ENCODE results near the gene PRKCQ.

Gene PRKCQ

GRCh38 chr10:6570893-6571292 lies 9.2 kb downstream of the PRKCQ start:
- no peak for TF ChIP-seq TARDBP (IDR thresholded peaks at IDR 0.05)
- TF ChIP-seq BHLHE40 (IDR thresholded peaks at IDR 0.05; ENCODE audit: borderline replicate concordance) = no peak
- TF ChIP-seq NFRKB (IDR thresholded peaks at IDR 0.05) = no peak
- no peak for TF ChIP-seq ZNF384 (IDR thresholded peaks at IDR 0.05)
- no peak for TF ChIP-seq ELF4 (IDR thresholded peaks at IDR 0.05)
- no peak for TF ChIP-seq SUZ12 (IDR thresholded peaks at IDR 0.05)
- TF ChIP-seq L3MBTL2 (conservative IDR thresholded peaks at IDR 0.05) = no peak
- no peak for TF ChIP-seq FOXM1 (IDR thresholded peaks at IDR 0.05; ENCODE audit: borderline replicate concordance)
- TF ChIP-seq PKNOX1 (IDR thresholded peaks at IDR 0.05) = no peak
- no peak for TF ChIP-seq HDGF (IDR thresholded peaks at IDR 0.05; ENCODE audit: borderline replicate concordance)
- TF ChIP-seq FOXA1 (IDR thresholded peaks at IDR 0.05) = no peak
- TF ChIP-seq LEF1 (IDR thresholded peaks at IDR 0.05; ENCODE audit: borderline replicate concordance) = no peak
- no peak for TF ChIP-seq CTBP1 (IDR thresholded peaks at IDR 0.05; ENCODE audit: borderline replicate concordance)
- no peak for TF ChIP-seq SP1 (IDR thresholded peaks at IDR 0.05)
- no peak for TF ChIP-seq FOXK2 (IDR thresholded peaks at IDR 0.05)
- no peak for TF ChIP-seq ARNT (IDR thresholded peaks at IDR 0.05)
- no peak for DNase-seq (ENCODE audit: extremely low spot score)
- CTCF ChIA-PET = interaction anchor here (0.6 kb wide), 1 partner anchor 25 kb away, joined by 5 read pairs; no protein-coding TSS in a partner anchor
- POLR2A ChIA-PET = interaction anchor here (1.3 kb wide), 1 partner anchor 10 kb away, joined by 4 read pairs; no protein-coding TSS in a partner anchor

GRCh38 chr10:6569259-6569658 lies 10.8 kb downstream of the PRKCQ start:
- TF ChIP-seq FOXA1 (IDR thresholded peaks at IDR 0.05) (no peak), L3MBTL2 (conservative IDR thresholded peaks at IDR 0.05) (no peak), ARNT (IDR thresholded peaks at IDR 0.05) (no peak), BHLHE40 (IDR thresholded peaks at IDR 0.05; ENCODE audit: borderline replicate concordance) (no peak), ZNF384 (IDR thresholded peaks at IDR 0.05) (no peak), HDGF (IDR thresholded peaks at IDR 0.05; ENCODE audit: borderline replicate concordance) (no peak), CTBP1 (IDR thresholded peaks at IDR 0.05; ENCODE audit: borderline replicate concordance) (no peak)
- ChIA-PET POLR2A (no interaction called here), CTCF (interaction anchor here (0.6 kb wide), 1 partner anchor 123 kb away, joined by 3 read pairs; no protein-coding TSS in a partner anchor)
- no peak for DNase-seq (ENCODE audit: extremely low spot score)

- ChIA-PET POLR2A (no interaction called here), CTCF (no interaction called here)
- no peak for DNase-seq (ENCODE audit: extremely low spot score)
- TF ChIP-seq BHLHE40 (IDR thresholded peaks at IDR 0.05; ENCODE audit: borderline replicate concordance) (no peak), LEF1 (IDR thresholded peaks at IDR 0.05; ENCODE audit: borderline replicate concordance) (no peak), FOXM1 (IDR thresholded peaks at IDR 0.05; ENCODE audit: borderline replicate concordance) (no peak), NFRKB (IDR thresholded peaks at IDR 0.05) (no peak), HDGF (IDR thresholded peaks at IDR 0.05; ENCODE audit: borderline replicate concordance) (no peak)
Measured at GRCh38 chr10:6567884-6568283, 12.2 kb downstream of the PRKCQ start.

GRCh38 chr10:6567203-6567703 lies 12.8 kb downstream of the PRKCQ start:
- no peak for TF ChIP-seq CTBP1 (IDR thresholded peaks at IDR 0.05; ENCODE audit: borderline replicate concordance)
- TF ChIP-seq LEF1 (IDR thresholded peaks at IDR 0.05; ENCODE audit: borderline replicate concordance) = no peak
- TF ChIP-seq ARNT (IDR thresholded peaks at IDR 0.05) = no peak
- TF ChIP-seq ELF4 (IDR thresholded peaks at IDR 0.05) = no peak
- no peak for TF ChIP-seq FOXM1 (IDR thresholded peaks at IDR 0.05; ENCODE audit: borderline replicate concordance)
- TF ChIP-seq L3MBTL2 (conservative IDR thresholded peaks at IDR 0.05) = no peak
- no peak for TF ChIP-seq BHLHE40 (IDR thresholded peaks at IDR 0.05; ENCODE audit: borderline replicate concordance)
- no peak for TF ChIP-seq TARDBP (IDR thresholded peaks at IDR 0.05)
- TF ChIP-seq FOXK2 (IDR thresholded peaks at IDR 0.05) = no peak
- no peak for TF ChIP-seq HDGF (IDR thresholded peaks at IDR 0.05; ENCODE audit: borderline replicate concordance)
- no peak for TF ChIP-seq ZNF384 (IDR thresholded peaks at IDR 0.05)
- no peak for TF ChIP-seq PKNOX1 (IDR thresholded peaks at IDR 0.05)
- TF ChIP-seq FOXA1 (IDR thresholded peaks at IDR 0.05) = no peak
- TF ChIP-seq NFRKB (IDR thresholded peaks at IDR 0.05) = no peak
- DNase-seq (ENCODE audit: extremely low spot score) = no peak
- ChIA-PET POLR2A (interaction anchor here (1.0 kb wide), 1 partner anchor 13 kb away, joined by 3 read pairs; no protein-coding TSS in a partner anchor), CTCF (no interaction called here)

- ChIA-PET POLR2A (no interaction called here), CTCF (no interaction called here)
- TF ChIP-seq ELF4 (IDR thresholded peaks at IDR 0.05) = no peak
- no peak for TF ChIP-seq BHLHE40 (IDR thresholded peaks at IDR 0.05; ENCODE audit: borderline replicate concordance)
- no peak for TF ChIP-seq PKNOX1 (IDR thresholded peaks at IDR 0.05)
- TF ChIP-seq FOXA1 (IDR thresholded peaks at IDR 0.05) = no peak
- no peak for TF ChIP-seq ARNT (IDR thresholded peaks at IDR 0.05)
- no peak for TF ChIP-seq LEF1 (IDR thresholded peaks at IDR 0.05; ENCODE audit: borderline replicate concordance)
- no peak for TF ChIP-seq ZNF384 (IDR thresholded peaks at IDR 0.05)
- TF ChIP-seq SP1 (IDR thresholded peaks at IDR 0.05) = no peak
- no peak for TF ChIP-seq CTBP1 (IDR thresholded peaks at IDR 0.05; ENCODE audit: borderline replicate concordance)
- TF ChIP-seq FOXK2 (IDR thresholded peaks at IDR 0.05) = no peak
- no peak for TF ChIP-seq HDGF (IDR thresholded peaks at IDR 0.05; ENCODE audit: borderline replicate concordance)
- TF ChIP-seq L3MBTL2 (conservative IDR thresholded peaks at IDR 0.05) = no peak
- no peak for TF ChIP-seq TARDBP (IDR thresholded peaks at IDR 0.05)
- DNase-seq (ENCODE audit: extremely low spot score) = no peak
Measured at GRCh38 chr10:6565588-6565987, 14.5 kb downstream of the PRKCQ start.

- CTCF ChIA-PET = no interaction called here
- TF ChIP-seq NFRKB (IDR thresholded peaks at IDR 0.05) = no peak
- TF ChIP-seq FOXK2 (IDR thresholded peaks at IDR 0.05) = no peak
- no peak for TF ChIP-seq ARNT (IDR thresholded peaks at IDR 0.05)
- TF ChIP-seq TARDBP (IDR thresholded peaks at IDR 0.05) = no peak
- no peak for TF ChIP-seq L3MBTL2 (conservative IDR thresholded peaks at IDR 0.05)
- TF ChIP-seq BHLHE40 (IDR thresholded peaks at IDR 0.05; ENCODE audit: borderline replicate concordance) = no peak
- TF ChIP-seq CTBP1 (IDR thresholded peaks at IDR 0.05; ENCODE audit: borderline replicate concordance) = no peak
- no peak for TF ChIP-seq ZNF384 (IDR thresholded peaks at IDR 0.05)
- no peak for TF ChIP-seq FOXM1 (IDR thresholded peaks at IDR 0.05; ENCODE audit: borderline replicate concordance)
- no peak for TF ChIP-seq HDGF (IDR thresholded peaks at IDR 0.05; ENCODE audit: borderline replicate concordance)
- TF ChIP-seq ELF4 (IDR thresholded peaks at IDR 0.05) = no peak
- no peak for TF ChIP-seq LEF1 (IDR thresholded peaks at IDR 0.05; ENCODE audit: borderline replicate concordance)
- TF ChIP-seq PKNOX1 (IDR thresholded peaks at IDR 0.05) = no peak
- no peak for TF ChIP-seq FOXA1 (IDR thresholded peaks at IDR 0.05)
- DNase-seq (ENCODE audit: extremely low spot score) = no peak
- POLR2A ChIA-PET = no interaction called here
Measured at GRCh38 chr10:6564367-6564766, 15.7 kb downstream of the PRKCQ start.

Measured in HEK293T (cell line).